Stimulated activated CD8-positive, alpha-beta memory T cell treated with anti-CD3 and anti-CD28 coated beads, Interleukin-7, amount 100 ng/mL, for 24 hours (primary cell): Measurements from ENCODE around the gene TRMT44.
A peak's percentile ranks its signal among the peaks of the same experiment; 100 is the strongest.

Source experiments
- DNase-seq: peaks from one replicate; pipeline ENCODE4 v3.0.0-alpha.2; 2020; ENCODE audit warnings: low read depth

The TRMT44 gene, protein sequence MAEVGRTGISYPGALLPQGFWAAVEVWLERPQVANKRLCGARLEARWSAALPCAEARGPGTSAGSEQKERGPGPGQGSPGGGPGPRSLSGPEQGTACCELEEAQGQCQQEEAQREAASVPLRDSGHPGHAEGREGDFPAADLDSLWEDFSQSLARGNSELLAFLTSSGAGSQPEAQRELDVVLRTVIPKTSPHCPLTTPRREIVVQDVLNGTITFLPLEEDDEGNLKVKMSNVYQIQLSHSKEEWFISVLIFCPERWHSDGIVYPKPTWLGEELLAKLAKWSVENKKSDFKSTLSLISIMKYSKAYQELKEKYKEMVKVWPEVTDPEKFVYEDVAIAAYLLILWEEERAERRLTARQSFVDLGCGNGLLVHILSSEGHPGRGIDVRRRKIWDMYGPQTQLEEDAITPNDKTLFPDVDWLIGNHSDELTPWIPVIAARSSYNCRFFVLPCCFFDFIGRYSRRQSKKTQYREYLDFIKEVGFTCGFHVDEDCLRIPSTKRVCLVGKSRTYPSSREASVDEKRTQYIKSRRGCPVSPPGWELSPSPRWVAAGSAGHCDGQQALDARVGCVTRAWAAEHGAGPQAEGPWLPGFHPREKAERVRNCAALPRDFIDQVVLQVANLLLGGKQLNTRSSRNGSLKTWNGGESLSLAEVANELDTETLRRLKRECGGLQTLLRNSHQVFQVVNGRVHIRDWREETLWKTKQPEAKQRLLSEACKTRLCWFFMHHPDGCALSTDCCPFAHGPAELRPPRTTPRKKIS

DNA sequence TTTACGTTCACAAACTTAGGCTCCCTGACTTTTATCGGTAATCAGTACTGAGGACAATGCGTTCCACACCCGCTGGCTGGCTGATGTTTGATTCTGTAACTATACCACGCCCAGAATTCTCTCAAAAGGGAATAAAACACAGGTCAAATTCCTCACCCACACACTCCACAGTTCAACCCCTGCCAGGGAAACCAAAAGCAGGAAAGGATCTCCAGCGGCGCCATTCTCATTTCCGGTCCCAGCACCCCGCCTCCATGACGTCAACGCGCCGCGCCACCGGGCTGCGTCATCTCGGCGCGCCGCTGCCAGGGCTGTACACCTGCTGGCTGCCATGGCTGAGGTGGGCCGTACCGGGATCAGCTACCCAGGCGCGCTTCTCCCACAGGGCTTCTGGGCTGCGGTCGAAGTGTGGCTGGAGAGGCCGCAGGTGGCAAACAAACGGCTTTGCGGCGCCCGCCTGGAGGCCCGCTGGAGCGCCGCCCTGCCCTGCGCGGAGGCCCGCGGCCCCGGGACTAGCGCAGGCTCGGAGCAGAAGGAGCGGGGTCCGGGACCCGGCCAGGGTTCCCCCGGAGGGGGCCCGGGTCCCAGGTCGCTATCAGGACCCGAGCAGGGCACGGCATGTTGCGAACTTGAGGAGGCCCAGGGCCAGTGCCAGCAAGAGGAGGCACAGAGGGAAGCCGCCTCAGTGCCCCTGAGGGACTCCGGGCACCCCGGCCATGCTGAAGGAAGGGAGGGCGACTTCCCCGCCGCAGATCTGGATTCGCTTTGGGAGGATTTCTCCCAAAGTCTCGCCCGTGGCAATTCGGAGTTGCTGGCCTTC, at the start of gene TRMT44, which contains the start of gene ACOX3:
Gene TRMT44, plus strand, starts transcription at position 286 of the 820 bp plus-strand sequence. Its CDS starts 46 bp downstream, at position 332.
Gene ACOX3, minus strand, starts transcription at position 232 of the 820 bp plus-strand sequence. CDS start 24,202 bp downstream, outside the sequence.
- DNase-seq: peak; percentile 94

DNA sequence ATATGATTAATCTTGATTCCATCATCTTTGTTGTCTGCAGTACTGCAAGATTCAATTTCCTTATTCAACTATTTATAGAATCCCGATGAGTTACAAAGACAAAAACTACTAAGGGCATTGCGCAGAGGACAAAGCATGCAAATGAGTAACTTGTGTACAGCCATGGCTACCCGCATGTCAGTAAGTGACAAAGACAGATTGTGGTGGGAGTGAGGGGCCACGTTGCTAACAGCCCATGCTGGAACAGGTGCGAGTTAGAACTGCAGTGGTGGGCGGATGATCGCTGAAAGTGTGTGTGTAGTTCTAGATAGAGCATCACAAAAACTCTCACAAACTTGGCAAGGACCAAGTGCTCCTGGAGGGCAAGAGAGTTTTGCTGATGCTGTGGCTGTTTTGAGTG, 49.5 kb upstream of the TRMT44 start:
- no peak for DNase-seq

DNA sequence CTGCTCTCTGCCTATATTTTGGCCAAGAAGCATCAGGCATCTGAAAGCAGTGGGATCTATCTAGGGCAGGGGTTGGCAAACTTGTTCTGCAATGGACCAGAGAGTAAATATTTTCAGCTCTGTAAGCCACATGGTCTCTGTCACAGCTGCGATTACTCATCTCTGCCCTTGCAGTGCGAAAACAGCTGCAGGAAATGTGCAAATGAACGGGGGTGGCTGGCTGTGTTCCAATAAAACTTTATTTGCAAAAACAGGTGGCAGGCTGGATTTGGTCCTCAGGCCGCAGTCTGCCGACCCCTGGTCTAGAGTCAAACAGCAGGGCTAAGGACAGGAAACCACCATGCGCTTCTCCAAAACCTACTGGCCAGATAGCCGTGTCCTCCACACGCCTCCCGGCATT, 48.6 kb upstream of the TRMT44 start:
- no peak for DNase-seq

DNA sequence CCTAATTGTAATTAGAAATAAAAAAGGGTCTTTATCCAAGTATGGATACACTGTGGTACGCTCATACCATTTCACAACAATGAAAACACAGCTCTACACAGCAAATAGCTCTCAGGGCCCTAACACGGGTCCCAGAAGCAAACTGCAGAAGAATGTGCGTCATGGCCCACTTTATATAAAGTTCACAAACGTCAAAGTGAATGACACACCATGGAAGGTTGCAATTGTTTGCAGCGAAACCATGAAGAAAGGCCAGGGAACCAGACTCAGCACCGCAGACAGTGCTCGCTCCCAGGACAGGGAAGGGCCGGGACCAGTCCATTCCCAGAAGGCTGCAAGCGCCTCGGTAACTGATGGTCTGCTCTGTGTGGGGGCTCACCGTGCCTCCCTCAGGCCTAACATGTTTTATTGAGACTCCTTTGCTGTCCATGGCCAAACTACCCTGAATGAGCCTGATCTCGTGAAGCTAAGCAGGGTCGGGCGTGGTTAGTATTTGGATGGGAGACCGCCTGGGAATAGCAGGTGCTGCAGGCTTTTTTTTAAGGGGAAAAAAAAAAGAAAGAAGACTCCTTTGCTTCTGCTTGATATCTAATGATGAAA, 47.9 kb upstream of the TRMT44 start:
- DNase-seq: no peak

DNA sequence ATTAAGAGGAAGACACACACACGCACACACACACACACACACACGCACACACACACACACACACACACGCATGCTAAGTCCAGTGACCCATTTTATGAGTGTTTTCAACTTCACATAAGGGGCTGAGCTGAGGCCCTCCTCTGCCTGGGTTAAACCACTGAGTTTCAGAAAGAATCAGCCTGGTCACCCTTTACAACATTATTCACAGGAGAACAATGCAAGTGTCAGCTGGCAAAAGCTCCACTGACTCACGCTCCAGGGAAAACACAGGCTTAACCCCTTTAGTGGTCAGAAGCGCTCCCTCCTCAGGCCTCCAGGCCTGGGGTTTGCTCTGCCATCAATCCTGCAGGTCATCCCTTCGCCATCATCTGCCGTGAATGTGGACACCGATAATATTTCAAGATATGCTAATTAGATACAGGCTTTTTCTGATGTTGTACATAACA, 47.0 kb upstream of the TRMT44 start:
- DNase-seq: no peak

DNA sequence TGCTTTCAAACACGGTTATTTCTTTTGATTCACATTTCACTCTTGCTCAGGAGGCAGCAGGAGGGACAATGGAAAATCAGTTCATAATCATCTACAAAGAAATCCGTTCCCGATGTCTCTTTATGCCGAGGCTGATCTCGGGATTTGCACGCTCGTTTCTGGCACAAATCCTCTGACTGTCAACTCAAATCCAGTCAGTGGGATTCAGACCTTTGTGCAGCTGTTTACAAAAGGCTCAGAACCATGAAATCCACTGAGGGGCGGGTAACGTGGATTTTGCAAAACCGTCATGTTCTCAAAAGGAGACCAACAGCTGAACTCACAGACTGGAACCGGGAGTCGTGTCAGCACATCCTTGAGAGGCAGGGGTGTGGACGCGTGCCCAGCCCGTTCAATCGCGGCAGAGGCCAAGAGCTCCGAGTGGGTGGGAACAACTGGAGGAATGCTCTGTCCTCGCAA, 46.5 kb upstream of the TRMT44 start:
- DNase-seq: no peak

DNA sequence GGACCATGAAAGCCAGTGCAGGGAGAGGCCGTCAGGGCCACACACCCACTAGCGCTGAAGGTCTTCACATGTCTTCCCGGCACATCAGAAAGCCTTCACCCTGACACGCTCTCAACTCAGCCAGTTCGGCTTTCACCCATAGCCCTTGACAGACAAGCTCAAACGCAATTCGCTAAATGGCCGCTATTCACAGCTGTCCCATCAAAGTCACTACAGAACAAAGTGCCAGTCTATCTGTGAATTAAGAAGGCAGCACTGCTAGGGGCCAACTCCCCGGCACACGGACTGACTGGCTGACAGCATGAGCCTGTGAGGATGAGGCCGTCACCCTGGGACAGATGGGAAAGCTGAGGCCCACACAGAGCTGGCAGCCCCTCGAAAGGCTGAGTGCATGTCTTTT, 45.8 kb upstream of the TRMT44 start:
- DNase-seq: no peak

DNA sequence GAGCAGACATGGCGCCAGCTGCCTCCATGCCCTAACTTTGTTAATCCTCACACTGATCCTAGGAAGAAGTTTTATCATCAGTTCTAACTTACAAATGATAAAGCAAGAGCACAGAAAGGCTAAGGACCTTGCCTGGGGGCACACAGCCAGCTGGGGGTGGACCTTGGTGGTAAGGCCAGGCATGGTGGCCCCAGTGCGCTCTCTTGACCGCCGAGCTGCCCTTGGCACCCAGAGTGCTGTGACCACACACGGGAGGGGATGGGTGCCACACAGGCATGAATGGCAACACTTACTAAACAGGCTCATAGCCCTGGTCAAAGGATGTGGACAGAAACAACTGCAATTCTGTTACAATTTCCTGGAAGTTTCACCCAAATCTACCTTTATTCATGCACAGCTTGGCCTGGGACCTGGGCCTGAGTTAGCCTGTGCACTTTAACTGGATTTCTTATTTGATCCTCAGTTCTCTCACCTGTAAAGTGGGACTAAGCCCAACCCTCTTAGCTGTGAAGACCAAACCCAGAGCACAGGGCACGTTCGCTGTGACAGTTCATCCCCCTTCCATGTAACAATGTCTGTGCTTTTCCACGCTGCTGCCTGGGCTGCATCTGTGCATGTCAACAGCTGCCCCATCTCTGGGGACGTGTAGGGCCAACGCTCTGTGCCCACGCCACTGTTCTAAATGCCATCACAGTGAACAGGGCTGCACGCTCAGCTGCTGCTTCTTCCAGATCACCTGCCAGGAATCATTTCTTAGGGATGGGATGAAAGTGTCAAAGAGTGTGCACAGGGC, 44.9 kb upstream of the TRMT44 start:
- DNase-seq: no peak

DNA sequence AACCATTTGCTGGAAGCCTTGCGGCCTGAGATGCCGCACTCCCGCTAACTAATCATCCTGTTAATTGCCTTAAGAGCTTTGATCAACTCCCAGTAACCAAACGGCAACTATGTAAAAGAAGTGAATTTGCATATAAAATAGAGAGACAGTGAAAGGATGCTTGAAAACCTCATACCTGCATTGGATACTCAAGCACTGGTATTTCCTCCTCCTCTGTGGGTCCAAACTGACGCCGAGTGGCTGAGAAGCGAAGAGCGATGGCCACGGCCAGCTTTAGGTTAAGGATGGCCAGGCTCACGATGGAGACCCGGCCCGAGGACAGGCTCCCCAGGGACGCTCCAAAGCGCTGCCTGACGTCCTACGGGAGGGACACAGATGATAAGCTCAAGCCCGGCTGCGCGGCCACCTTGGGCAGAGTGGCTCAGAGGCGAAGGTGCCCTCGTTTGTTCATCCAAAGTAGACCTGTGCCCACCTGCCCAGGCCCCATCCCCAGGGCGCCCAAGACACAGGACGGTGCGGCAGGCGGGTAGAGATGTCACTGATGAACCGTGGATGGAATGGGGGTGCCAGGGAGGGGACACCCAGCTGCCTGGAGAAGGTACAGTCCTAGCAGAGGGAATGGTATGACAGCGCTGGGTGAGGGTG, 43.7 kb upstream of the TRMT44 start:
- DNase-seq: no peak

DNA sequence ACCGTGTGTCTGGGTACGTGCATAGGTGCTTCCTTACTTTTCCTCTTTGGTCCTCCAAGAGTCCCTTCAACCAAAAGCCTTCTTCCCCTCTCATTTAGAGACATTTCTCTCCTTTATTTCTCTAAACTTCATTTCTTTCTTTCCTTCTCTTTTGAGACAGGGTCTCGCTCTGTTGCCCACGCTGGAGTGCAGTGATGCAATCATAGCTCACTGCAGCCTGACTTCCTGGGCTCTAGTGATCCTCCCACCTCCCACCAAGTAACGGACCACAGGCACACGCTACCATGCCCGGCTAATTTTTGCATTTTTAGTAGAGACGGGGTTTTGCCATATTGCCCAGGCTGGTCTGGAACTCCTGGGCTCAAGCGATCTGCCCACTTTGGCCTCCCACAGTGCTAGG, 42.2 kb upstream of the TRMT44 start:
- DNase-seq: no peak

DNA sequence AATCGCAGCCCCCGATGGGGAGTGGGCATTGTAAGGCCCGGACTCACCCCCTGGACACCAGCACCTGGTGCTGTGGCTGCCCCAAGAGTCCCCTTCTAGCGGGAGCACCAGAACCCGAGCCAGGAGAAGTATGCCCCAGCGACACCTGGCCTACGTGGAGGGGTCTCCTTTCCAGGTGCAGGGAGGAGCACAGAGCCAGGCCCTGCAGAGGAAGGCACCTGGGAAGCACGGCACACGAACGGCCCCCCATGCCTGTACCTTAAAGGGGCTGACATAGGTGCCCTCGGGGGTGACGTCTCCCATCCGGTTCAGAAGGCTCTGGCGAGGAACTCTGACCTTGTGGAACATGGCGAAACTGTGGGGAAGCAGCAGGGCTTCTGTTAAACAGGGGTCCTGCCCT, 41.3 kb upstream of the TRMT44 start:
- no peak for DNase-seq

DNA sequence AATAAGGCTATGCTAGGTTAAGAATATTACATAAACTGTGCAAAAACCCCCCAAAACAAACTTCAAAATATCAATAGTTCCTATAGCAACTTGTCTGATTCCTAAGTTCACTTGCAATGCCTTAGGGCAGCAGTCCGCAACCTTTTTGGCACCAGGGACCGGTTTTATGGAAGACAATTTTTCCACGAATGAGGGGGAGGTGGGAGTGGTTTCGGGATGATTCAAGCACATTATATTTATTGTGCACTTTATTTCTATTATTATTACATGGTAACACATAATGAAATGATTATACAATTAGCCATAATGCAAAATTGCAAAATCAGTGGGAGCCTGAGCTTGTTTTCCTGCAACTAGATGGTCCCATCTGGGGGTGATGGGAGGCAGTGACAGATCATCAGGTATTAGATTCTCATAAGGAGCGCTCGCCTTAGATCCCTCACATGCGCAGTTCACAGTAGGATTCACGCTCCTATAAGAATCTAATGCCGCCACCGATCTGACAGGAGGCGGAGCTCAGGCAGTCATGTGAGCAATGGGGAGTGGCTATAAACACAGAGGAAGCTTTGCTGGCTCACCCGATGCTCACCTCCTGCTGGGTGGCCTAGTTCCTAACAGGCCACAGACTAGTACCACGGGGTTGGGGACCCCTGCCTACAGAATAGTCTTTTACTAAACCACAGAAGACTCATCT, 39.8 kb upstream of the TRMT44 start:
- DNase-seq: no peak

DNA sequence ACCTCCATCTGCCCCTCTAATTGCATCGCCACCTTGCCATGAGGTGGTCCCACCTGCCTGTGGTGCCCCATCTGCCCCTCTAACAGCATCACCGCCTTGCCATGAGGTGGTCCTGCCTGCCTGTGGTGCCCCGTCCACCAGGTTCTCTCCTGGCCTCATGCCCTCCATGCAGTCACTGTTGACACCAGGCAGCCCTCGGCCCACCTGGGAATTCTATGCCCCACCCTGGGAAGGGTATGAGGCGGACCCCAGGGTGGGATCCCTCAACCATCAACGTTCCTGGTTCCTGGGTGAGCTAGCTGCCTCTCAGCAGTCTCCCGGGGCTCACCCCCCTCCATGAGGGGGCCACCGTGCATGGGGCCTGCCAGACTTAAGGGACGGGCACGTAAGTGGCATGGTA, 38.9 kb upstream of the TRMT44 start:
- DNase-seq: no peak

DNA sequence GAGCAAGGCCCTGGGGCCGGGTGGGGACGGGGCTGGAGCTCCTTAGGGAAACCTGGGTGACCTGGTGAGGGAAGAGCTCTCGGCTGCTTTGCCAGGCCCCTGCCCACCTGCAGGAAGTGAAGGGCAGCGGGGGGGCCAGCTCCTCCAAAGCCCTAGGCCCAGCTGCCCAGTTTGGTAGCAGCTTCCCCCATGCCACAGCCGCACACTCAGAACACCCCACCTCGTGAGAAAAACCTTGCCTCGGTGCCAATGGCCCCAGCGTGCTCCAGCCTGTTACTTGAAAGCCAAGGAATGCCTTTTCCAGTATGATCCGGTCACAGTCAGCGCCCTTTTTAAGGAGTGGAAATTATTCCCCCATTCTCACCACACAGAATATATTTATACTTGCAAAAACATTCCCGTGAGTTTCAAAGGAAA, 38.4 kb upstream of the TRMT44 start:
- no peak for DNase-seq

DNA sequence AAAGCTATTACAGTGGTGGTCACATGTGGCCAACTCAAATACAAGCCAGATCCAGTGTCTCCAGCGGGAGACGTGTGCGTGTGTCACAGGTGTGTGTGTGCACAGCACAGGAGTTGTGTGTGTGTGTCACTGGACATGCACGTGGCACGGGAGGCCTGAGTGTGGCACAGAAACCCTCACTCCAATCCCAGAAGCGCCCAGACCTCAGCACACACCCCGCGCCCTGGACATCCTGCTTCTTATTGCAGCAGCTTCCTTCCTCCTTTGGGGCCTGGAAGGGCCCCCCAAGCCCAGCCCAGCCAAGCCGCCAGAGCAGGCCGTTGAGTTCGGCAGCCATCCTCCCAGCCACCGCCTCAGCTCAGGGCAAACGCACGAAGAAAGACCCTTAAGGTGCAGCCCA, 37.9 kb upstream of the TRMT44 start:
- no peak for DNase-seq

DNA sequence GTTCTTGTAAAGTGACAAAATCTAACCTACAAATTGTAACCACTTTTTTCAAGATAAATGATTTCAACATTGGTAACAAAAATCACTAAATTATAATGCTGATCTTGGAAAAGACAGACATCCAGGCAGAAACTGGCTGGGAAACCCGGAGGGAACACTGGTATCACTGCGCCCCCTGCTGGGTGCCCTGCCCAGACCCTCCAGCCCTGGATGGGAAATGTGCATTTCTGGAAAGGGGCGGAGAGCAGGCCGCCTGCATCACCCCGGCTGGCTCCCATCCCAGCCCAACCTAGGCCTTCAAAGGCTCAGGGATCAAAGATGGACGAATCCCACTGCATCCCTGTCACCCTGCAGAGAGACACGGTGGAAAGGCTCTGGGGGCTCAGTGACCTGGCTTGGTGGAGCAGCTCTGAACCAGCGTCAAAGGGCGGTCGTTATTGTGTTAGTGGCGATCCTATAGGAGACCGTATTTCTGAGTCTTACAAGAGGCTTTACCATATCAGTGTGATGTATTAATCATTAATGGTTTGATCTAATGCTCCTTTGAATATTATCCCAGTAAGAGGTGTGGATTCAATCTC, 37.3 kb upstream of the TRMT44 start:
- peak; percentile 29 for DNase-seq

DNA sequence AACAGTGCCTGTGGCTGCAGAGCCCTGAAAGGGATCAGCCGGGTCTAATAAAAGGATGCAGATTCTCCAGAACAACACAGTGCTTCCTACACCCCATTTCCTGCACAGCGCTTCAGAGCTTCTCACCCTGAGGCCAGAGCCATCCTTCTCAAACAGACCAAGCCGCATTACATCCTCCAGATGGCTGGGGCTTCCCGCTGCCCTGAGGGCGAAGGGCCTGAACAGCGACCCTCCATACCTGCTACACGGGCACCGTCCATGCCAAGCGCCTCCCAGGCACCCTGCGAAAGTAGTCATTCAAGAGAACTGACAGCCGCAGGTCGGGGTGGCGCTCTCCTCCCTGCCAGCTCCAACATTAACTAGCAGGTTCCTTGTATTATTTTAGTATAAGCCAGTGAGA, 36.6 kb upstream of the TRMT44 start:
- DNase-seq: no peak

DNA sequence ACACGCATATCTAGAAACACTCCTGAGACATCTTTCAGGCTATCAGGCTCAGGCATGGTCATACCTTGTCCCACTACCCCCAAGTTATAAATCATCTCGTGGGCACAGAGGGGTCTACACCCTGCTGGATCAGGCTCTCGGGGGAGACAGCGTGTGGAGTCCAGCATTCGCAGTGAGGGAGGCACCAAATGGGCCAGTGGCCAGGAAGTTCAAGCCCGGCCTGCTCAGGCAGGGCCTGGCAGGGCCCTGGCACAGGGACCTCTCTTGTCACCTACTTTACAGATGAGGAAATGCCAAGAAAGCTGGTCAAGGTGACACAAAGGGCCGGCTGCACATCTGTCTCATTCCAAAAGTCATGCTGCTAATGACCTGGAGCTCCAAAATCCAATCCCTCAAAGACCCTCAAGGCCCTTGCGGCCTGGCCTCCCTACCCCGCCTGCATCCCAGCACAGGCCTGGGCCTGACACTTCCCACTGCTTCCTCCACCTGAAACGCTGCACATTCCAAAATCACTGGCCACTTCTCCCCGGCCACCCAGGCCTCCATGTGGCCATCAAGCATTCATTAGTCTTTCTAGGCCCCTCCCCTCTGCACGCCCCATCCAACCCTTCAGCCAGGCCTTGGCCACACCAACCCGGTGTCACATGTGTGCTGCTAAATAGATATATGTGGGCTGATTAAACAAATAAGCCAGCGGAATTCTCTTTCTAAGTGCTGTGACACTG, 35.6 kb upstream of the TRMT44 start:
- no peak for DNase-seq

DNA sequence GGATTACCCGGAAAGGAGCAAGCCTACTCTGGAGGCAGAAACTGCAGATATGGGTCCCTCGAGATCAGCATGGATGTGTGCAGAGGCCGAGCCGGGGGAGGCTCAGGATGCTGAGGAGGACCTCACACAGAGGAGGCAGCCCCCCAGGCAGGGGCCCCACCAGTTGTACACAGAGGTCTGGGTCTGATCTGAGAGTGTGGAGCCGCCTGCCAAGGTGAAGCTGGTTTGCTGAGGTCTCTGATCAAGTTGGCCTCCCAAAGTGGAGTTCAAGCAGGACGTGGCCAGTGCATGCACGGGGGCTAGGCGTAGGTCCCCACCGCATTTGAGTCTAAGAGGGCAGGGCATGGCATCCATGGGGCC, 35.1 kb upstream of the TRMT44 start:
- no peak for DNase-seq
